ENCODE measurements around the gene TMCC1.

DNA sequence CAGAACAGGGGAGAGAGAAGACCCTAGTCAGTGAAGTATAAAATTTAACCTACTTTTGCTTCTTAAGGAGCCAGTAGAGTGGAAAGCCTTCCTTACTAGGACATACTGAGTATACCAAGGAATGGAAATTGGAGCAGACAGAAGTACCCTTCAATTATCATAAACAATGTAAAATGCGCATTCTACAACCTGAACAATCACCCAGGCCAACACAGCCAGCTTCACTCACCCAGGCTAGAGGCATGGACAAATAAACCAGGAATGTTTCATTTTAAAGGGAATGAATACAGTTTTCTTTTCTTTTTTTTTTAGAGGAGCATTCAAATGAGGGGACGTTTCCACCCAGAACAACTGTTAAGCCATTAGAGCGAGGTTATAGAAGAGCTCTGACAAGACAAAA, 245.1 kb downstream of the TMCC1 start:
- TF ChIP-seq POLR2A (IDR thresholded peaks at IDR 0.05; ENCODE audit: low read length) = no peak
- no peak for TF ChIP-seq GATA1 (IDR thresholded peaks at IDR 0.05; ENCODE audit: low read depth, low read length)
